CD4-positive, alpha-beta T cell treated with Interleukin-12 subunit alpha and Interleukin-12 subunit beta, for 1 hour (primary cell): Measurements from ENCODE around the gene CILP2.

Source experiments
- DNase-seq: peaks from one replicate; pipeline ENCODE4 v3.0.0-alpha.2; 2020

Gene CILP2

GRCh38 chr19:19538061-19538784, at the start of gene CILP2:
TSS of gene CILP2 (plus strand) at chr19:19538265. CDS start at chr19:19538350, 85 bp downstream.
- DNase-seq = peak; percentile 49

DNA sequence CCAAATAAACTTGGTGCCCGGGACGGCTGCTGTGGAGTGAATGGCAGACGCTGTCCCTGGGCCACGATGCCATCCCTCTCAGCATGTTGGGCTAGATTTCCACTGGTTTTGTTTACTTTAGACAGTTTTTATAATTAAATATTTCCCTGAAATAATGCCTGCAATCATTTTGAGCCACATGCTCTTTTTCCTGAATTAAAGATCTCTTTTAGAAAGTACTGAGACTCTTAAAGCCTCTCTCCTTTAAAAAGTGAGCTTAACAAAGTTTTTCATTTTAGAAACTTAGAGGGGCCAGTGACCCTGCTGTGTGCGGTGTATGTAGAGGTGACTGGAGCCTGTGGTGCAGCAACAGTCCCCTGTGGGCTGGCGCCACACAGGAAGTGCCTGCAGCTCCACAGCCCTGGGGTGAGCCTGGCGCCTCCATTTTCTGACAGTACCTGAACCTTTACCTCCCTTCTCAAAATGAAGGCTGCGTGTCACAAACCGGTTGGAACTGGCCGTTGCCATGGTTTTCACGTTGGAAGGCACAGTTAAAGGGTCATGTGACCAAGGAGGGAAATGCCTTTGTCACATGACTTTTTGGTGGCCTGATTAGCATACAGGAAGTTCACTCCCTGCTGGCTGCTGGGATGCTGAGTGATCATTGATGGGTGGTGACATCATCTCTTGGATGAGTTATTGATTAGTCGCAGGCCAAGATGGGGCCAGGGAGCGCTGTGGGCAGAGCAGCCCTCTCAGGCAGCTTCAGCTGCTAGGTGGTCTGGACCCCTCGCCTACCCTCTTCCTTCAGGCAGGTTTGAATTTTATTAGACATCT, 49.0 kb upstream of the CILP2 start:
- DNase-seq = peak; percentile 96

DNA sequence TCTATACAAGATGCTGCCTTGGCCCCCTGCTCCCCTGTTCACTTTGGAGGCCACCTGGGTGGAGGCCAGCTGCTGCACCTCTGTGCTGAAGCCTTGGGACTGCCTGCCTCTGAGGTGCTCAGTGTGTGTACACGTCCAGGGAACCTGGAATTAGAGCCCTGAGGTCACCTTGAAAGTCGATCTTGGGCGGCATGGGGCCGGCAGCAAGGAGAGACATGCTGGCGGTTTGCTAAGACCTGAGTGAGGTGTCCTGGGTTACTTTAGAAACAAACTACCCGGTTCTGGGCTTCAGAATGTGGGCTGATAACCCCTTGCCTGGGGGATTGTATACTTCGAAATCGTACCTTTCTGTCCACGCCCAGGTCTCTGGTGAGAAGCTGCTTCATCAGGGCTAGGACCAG, 48.3 kb upstream of the CILP2 start:
- DNase-seq = no peak

DNA sequence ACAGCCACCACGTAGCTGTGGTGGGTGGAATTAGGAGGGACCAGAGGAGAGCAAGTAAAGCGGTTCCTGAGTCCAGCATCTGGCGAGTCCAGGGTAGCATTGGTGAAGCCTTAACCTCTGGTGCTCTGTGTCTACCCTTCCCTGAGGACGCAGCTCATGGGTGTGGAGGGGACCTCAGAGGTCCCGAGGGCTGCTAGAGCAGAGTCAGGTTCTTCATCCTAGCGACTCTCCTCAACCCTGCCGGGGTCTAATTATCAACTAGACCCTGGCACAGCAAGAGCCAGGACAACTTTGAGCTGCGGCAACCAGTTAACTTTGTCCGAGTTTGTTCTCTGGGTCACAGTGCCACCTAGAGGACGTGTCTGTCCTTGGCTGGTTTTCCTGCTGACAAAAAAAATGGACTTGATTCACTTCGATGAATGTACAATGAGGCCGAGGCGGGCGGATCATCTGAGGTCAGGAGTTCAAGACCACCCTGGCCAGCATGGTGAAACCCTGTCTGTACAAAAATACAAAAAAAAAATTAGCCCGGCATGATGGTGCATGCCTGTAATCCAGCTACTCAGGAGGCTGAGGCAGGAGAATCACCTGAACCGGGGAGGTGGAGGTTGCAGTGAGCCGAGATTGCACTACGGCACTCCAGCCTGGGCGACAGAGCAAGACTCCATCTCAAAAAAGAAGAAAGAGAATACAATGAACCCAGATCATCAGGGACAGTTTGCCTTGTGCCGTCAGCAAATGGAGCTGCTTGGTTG, 47.7 kb upstream of the CILP2 start:
- DNase-seq = peak; percentile 89

DNA sequence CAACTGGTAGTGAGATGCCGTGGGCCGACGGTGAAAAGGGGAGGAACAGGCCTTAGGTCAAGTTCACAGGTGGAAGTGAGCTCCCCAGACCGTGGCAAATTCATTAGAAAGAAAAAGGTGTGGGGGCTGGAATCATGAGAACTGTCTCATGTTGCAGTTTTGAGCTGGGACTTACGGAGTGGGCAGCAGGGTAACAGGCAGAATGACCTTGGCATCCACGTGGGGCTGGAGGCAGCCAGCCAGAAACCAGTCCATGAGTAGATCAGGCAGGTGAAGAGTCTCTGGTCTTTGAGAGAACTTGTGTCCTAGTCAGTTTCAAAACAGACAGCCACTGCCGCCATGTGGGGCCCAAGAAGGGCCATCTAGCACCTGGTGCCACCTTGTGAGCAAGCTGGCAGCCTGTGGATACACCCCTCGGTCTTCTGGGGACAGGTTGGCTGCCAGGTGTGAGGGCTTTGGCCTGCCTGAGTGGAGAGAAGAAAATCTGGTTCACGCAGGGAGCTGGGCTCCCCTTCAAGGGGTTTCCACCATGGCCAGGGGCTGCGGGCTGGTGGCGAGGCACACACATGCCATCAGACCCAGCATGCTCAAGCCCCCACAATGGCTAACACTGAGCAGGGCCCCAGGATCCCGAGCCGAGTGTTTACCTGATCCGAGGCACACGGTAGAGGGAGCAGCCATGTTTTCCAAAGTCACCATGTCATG, 46.6 kb upstream of the CILP2 start:
- no peak for DNase-seq

- DNase-seq = no peak
These were observed 45.9 kb upstream of the CILP2 start for GRCh38 chr19:19492026-19492610.

DNA sequence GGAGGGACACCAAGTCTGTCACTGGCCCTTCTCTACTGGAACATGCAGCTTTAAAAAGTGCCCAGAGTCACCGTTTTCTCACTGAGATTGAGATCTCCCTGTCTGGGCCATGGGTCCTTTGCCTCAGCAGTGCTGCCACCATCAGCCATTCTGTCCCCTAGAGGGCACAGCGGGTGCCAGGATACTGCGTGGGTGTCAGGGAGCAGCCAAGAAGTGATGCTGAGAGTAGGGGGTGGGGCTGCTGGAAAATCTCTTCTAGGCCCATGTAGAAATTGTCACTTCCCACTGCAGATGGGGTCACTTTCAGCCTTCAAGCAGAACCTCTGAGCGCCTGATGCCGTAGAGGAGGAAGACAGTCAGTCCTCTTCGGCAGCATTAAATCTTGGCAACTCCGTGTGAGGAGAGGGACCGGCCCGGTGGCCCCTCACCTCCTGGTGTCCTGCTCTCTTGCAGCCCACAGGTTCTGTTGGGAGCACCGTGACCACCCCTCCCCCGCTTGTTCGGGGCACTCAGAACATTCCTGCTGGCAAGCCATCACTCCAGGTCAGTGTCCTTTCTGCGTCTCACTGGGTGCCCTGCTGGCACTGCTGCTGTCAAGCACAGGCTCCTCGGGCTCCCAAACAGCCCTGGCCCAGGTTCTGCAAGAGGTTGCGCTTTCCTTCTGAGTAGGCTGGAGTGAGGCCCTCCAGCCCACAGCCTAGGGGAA, 44.1 kb upstream of the CILP2 start:
- no peak for DNase-seq

- no peak for DNase-seq
These were observed 42.2 kb upstream of the CILP2 start for GRCh38 chr19:19495614-19496603.

DNA sequence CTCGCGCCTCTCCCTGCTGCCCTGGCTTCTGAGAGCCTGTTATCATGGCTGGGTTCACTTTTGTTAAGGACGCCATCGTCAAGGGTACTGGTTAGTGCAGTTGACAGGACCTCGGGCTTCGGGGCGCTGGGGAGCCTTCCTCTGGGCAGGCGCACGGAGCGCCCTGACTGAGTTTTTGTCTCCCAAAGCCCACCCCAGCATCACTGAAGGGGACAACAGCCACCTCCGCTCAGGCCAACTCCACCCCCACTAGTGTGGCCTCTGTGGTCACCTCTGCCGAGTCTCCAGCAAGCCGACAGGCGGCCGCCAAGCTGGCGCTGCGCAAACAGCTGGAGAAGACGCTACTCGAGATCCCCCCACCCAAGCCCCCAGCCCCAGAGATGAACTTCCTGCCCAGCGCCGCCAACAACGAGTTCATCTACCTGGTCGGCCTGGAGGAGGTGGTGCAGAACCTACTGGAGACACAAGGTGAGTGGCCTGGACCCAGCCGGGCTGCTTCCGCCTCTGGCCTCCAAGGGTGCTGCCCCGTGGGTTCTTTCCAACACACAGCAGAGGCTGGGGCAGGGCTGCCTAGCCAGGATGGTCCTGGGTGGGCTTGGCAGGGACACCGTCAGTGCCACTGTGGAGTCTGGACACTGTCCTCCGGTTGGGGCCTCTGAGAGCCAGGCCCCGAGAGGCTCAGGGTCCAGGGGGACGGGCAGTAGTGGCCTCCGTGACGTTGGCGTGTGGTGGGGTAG, 39.6 kb upstream of the CILP2 start:
- DNase-seq = no peak

DNA sequence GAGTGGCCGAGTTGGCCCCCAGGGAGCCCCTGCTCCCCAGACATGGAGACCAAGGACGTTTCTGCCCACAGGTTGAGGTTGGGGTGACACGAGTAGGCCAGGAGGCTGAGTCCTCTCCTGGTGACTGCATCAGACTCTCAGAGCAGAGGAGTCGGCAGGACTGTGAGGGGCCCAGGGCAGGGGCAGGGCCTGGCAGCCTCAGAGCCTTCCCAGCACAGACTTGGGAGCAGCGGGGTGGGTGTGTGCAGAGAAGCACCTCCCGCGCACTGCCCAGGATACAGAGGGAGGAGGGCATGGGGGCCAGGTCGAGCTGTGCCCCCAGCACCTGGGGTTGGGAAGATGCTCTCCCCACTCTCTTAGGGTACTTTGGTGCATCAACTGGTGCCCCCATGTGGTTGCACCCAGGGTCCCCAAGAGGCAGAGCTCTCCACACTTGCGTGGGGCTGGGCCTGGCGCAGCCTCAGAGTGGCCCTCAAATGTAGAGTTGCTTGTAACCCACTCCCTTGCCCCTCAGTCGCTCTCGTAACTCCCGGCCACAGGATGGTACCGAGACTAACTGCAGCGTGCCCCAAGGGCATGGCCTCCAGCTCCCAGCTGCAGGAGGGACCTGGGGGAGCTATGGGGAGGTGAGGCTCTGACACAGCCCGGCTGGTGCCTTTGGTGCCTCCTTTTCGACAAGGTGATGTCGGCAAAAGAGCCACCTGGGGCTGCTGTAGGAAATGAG, 38.6 kb upstream of the CILP2 start:
- DNase-seq = no peak

DNA sequence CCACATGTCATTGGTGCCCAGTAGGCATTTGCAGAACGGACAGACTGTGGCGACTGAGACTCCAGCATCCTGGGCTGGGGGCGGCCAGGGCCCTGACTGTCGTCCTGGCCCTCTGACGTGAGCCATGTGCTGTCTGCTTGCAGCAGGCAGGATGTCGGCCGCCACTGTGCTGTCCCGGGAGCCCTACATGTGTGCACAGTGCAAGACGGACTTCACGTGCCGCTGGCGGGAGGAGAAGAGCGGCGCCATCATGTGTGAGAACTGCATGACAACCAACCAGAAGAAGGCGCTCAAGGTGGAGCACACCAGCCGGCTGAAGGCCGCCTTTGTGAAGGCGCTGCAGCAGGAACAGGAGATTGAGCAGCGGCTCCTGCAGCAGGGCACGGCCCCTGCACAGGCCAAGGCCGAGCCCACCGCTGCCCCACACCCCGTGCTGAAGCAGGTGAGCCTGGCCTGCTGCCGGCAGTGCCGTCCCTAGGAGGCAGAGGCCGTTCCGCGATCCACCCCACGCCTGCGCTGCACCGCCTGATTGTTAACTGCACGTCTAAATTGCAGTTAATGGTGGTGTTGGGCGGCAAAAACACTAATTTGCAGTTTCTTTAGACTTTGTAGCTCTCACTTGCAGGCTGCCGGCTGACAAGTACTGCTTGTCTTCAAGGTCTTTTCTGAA, 37.0 kb upstream of the CILP2 start:
- no peak for DNase-seq

GRCh38 chr19:19501798-19502197, 36.3 kb upstream of the CILP2 start:
- no peak for DNase-seq

DNA sequence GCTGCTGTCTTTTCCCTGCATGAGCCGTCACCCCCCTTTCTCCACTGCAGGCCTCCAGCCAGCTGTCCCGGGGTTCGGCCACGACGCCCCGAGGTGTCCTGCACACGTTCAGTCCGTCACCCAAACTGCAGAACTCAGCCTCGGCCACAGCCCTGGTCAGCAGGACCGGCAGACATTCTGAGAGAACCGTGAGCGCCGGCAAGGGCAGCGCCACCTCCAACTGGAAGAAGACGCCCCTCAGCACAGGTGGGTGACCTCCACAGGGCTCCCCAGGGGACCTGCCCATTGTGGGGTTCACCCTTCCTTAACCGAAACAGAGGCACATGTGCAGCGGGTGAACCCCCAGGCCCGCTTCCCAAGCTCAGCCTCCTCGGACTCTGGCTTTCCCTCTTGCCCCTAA, 35.8 kb upstream of the CILP2 start:
- DNase-seq = no peak

GRCh38 chr19:19502808-19503602, 35.1 kb upstream of the CILP2 start:
- DNase-seq = no peak

DNA sequence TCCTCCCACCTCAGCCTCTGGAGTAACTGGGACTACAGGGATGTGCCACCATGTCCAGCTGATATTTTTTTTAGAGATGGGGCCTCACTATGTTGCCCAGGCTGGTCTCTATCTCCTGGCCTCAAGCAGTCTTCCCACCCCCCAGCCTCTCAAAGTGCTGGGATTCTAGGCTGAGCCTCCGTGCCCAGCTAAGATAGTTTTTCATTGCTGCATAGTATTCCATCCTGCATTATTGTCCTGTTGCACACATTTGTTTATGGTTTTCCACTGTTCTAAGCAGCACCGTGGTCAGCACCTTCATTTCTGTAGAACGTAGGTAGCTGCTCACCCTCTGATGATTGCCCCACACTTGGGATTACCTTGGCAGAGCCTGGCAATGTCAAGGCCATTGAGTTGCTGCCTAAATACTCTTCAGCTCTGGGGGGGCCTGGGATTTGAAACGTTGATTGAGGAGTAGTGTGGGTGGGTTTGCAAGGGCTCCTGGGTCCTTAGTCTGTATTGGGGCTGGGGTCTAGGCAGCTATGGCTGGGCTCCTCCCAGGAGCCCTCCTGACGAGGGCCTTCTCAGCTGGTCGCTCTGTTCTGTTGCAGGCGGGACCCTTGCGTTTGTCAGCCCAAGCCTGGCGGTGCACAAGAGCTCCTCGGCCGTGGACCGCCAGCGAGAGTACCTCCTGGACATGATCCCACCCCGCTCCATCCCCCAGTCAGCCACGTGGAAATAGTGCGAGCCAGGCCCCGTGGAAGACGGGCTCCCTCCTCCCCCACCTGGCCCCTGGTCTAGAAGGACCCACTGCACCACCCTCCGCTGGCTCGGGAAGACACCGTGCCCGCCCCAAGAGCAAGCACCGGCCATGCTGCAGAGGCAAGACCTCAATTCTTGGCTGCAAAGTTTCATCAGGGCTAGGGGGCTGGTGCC, 33.1 kb upstream of the CILP2 start:
- DNase-seq = no peak

DNA sequence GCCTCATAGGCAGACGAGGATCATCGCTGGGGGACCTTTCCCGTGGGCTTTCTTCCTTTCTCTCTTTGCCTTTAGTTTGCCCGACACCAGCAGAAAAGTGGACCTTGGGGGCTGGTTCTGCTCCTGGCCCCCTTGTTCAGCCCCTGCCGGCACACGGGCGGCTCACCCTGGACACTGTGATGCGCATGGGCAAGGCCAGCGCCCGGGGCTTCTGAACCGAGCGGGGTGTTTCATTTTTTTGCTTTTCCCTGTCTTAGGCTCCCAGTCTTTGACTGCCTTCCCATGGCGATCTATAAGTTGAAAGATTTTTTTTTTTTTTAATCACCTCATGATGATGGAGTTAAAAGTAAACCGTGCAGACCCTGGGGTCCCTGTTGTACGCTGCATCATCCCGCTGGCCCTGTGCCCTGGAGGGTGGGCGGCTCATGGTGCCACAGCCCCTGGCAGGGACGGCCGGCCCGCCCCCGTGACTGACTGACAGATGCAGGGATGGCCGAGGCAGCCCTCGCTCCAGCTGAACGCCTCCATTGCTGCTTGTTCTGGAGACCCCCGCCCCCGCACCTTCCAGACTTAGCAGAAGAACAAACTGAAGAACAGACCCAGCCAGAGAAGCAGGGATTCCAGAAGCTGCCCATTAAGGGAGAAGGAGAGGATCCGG, 32.3 kb upstream of the CILP2 start:
- no peak for DNase-seq
